ENCODE measurements around the gene EPHB1.

GRCh38 chr3:135170732-135171131, 375.7 kb downstream of the EPHB1 start:
- TF ChIP-seq MAX (CRISPR knock-in tag; IDR thresholded peaks at IDR 0.05), result no peak
- no peak for TF ChIP-seq GABPB1 (CRISPR knock-in tag; IDR thresholded peaks at IDR 0.05)
- no peak for TF ChIP-seq CTCF (IDR thresholded peaks at IDR 0.05)
- no peak for TF ChIP-seq ELF4 (CRISPR knock-in tag; IDR thresholded peaks at IDR 0.05; ENCODE audit: low read depth)
